GM18951 (cell line): ENCODE measurements around the gene XYLT2.
"Not testable (repeated sequence)": the region's sequence is repeated elsewhere in the genome, so short reads cannot be mapped to it uniquely, and the experiment has no call there.

Source experiments
- POLR2A ChIP-seq: IDR thresholded peaks from 4 replicates; pipeline ENCODE4 v1.6.1; 2011; ENCODE audit warnings: mild to moderate bottlenecking; ENCODE audit not compliant: insufficient read length, insufficient read depth; ENCODE audit errors: extremely low read depth
- in situ Hi-C: fragments of 300-500 bp; cut with MboI; formaldehyde crosslinking; loops from one replicate; pipeline ENCODE4 v1.12.0; 2022; ENCODE audit warnings: low sequenced_read_pairs, mixed read lengths, inconsistent platforms; ENCODE audit not compliant: unreplicated experiment

Gene XYLT2

GRCh38 chr17:50311483-50311882, 34.4 kb upstream of the XYLT2 start:
- no peak for TF ChIP-seq POLR2A
- in situ Hi-C loops, result no loop called here

GRCh38 chr17:50312308-50312707, 33.6 kb upstream of the XYLT2 start:
- in situ Hi-C loops, result no loop called here
- no peak for TF ChIP-seq POLR2A

GRCh38 chr17:50314456-50315011, 31.4 kb upstream of the XYLT2 start:
- no peak for TF ChIP-seq POLR2A
- in situ Hi-C loops, result no loop called here

GRCh38 chr17:50316016-50316587, 29.8 kb upstream of the XYLT2 start:
- in situ Hi-C loops, result no loop called here
- no peak for TF ChIP-seq POLR2A

DNA sequence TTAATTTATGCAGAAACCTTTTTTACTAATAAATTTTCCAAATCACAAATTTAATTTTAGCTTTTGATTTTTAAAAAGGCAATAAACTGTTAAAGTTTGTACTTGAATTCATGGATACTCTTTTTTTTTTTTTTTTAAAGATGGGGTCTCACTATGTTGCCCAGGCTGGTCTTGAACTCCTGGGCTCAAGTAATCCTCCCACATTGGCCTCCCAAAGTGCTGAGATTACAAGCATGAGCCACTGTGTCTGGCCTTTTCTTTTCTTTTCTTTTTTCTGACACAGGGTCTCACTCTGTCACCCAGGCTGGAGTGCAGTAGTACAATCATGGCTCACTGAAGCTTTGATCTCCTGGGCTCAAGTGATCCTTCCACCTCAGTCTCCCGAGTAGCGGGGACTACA, 29.3 kb upstream of the XYLT2 start:
- in situ Hi-C loops, result not testable (repeated sequence)

GRCh38 chr17:50317121-50317520, 28.8 kb upstream of the XYLT2 start:
- no peak for TF ChIP-seq POLR2A
- in situ Hi-C loops, result no loop called here

DNA sequence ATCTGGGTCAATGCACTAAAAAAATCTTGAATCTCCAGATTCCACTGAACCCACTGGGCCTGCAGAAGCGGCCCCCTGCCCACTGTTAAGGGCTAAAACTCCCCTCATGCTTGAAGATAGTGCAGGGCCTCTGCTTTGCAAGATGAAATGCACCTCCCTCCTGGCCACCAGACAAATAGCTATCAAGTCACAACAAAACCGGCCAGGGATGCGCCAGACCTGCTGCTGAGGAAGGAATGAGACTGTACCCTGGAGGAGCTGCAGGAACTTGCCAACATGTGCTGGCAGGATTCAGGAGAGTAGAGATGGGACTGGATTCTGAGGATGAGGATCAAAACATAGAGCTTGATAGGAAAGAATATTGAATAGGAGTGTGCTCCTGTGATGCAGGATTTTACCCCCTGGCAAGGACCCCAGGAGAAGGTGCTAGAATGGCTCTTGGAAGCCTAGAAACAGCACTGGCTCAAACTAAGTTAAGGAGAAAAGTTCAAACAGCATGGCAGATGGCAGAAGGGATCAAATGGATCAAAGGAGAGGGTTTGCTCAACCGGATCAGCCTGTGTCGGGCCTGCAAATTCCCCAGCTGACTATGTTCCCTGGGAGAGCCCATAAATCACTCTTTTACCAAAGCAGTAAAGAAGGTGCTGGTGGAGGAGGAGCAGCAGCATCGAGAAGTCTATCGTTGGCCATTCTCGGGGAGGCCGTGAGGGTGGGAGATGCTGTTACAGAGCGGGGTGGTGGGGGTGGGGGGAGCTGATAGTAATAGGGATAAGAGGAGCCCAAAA, 27.2 kb upstream of the XYLT2 start:
- in situ Hi-C loops, result no loop called here
- TF ChIP-seq POLR2A, result no peak

GRCh38 chr17:50319306-50320004, 26.5 kb upstream of the XYLT2 start:
- in situ Hi-C loops, result no loop called here
- TF ChIP-seq POLR2A, result no peak

DNA sequence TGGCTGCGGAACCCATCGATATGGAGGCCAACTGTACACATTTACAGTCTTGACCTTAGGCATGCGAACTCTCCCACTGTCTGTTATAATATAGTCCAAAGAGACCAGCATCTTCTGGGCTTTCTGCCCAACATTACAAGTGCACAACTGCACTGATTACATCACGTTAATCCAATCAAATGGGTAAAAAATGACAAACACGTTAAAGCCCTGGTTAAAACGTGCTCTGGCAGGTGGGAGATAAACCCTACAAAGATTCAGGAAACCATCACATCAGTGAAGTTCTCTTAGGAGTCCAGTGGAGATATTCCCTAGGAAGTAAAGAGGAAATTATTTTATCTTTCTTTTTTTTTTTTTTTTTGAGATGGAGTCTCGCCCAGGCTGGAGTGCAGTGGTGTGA, 23.7 kb upstream of the XYLT2 start:
- in situ Hi-C loops, result no loop called here
- no peak for TF ChIP-seq POLR2A

GRCh38 chr17:50323060-50323459, 22.9 kb upstream of the XYLT2 start:
- no peak for TF ChIP-seq POLR2A
- in situ Hi-C loops, result no loop called here

DNA sequence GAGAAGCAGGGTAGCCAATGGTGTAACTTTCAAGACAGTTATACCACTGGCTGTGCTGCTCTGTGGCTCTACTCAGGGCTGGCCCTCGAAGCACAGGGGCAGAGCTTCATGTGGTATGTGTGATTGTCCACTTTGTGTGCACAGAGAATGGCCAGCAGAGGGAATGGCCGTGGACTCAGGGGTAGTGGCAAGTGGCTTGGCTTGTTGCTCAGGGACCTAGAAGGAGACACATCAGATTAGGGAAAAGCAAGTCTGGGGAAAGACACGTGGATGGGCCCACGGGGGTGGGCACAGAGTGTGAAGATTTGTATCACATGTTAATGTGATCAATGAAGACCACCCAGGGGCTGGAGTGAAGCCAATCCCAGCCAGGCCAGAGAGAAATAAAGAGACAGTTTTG, 20.0 kb upstream of the XYLT2 start:
- TF ChIP-seq POLR2A, result no peak

GRCh38 chr17:50326831-50327364, 19.0 kb upstream of the XYLT2 start:
- no peak for TF ChIP-seq POLR2A
- in situ Hi-C loops, result no loop called here

More for the DNA sequence above, 20.0 kb upstream of the XYLT2 start:
- in situ Hi-C loops, result no loop called here
